Large intestine (tissue), 3 donors: ENCODE results near the gene TMEM185B. TPM values are rescaled to one million over a fixed set of nuclear protein-coding genes. Genes with fewer than 3 reads are reported as not detected.
"Not testable (repeated sequence)": the region's sequence is repeated elsewhere in the genome, so short reads cannot be mapped to it uniquely, and the experiment has no call there.

Experiments used
- DNase-seq, 2 donors: peaks; one replicate each; pipeline versions ENCODE4 v3.0.0 to v3.0.0-alpha.2; 2013
- H3K27ac ChIP-seq: one replicate; pipeline ENCODE4 v1.5.1; 2013; ENCODE audit warnings: low read length
- H3K27me3 ChIP-seq: 2 replicates; pipeline ENCODE4 v1.6.1; 2013; ENCODE audit warnings: low read length; ENCODE audit not compliant: control insufficient read depth, insufficient read depth
- H3K36me3 ChIP-seq: 2 replicates; pipeline ENCODE4 v1.6.1; 2013; ENCODE audit warnings: low read length; ENCODE audit not compliant: control insufficient read depth, insufficient read depth
- H3K4me1 ChIP-seq: one replicate; pipeline ENCODE4 v1.6.1; 2013; ENCODE audit warnings: low read length; ENCODE audit not compliant: control insufficient read depth, insufficient read depth
- H3K4me3 ChIP-seq: one replicate; pipeline ENCODE4 v1.5.1; 2013; ENCODE audit warnings: low read length
- H3K9me3 ChIP-seq: one replicate; pipeline ENCODE4 v1.6.1; 2013; ENCODE audit warnings: mild to moderate bottlenecking, low read depth, low read length, moderate library complexity; ENCODE audit not compliant: control insufficient read depth
- WGBS: methylation state at CpG from one replicate; pipeline ENCODE4 v1.1.5; 2013; ENCODE audit warnings: low lambda C conversion rate; ENCODE audit not compliant: insufficient coverage; 5-methylcytosine and 5-hydroxymethylcytosine counted together
- polyA plus RNA-seq: library from polyadenylated mRNA; unstranded; fragments of 120-200 nt; gene quantifications from one replicate; pipeline ENCODE4 v1.2.1, GENCODE V29; 2013

The TMEM185B gene
- polyA plus RNA-seq, 1 donor: 26.2 TPM

- no peaks in the 10 kb centered on the region for H3K36me3 ChIP-seq
- no peak overlapping the region for H3K4me3 ChIP-seq
- H3K27me3 ChIP-seq: no peaks in the 10 kb centered on the region
- peaks cover 69% of the 10 kb centered on the region for H3K4me1 ChIP-seq
- H3K27ac ChIP-seq: peak overlapping the region; percentile 81
- no CpG with 5 or more reads among the region's 3 CpGs for WGBS
- H3K9me3 ChIP-seq: peaks cover 4% of the 10 kb centered on the region
- peak in 1 of 2 donors; percentile 68 for DNase-seq
These were observed 20.0 kb upstream of the TMEM185B start for GRCh38 chr2:120243211-120243610.

- Histone ChIP-seq H3K27me3 (no peaks in the 10 kb centered on the region), H3K27ac (no peak overlapping the region), H3K4me3 (no peak overlapping the region), H3K36me3 (no peaks in the 10 kb centered on the region), H3K4me1 (peaks cover 66% of the 10 kb centered on the region), H3K9me3 (peaks cover 4% of the 10 kb centered on the region)
- WGBS: 83% methylated on average over 1 of the region's 6 CpGs
- DNase-seq: no peak
These were observed 18.5 kb upstream of the TMEM185B start for GRCh38 chr2:120241684-120242083.

GRCh38 chr2:120240901-120241429 is 17.8 kb upstream of the TMEM185B start:
- DNase-seq: no peak
- Histone ChIP-seq H3K27me3 (no peaks in the 10 kb centered on the region), H3K9me3 (peaks cover 4% of the 10 kb centered on the region), H3K36me3 (no peaks in the 10 kb centered on the region), H3K27ac (no peak overlapping the region), H3K4me3 (no peak overlapping the region), H3K4me1 (peaks cover 59% of the 10 kb centered on the region)
- no CpG with 5 or more reads among the region's 10 CpGs for WGBS

GRCh38 chr2:120239488-120240287 is 16.5 kb upstream of the TMEM185B start:
- peaks cover 4% of the 10 kb centered on the region for H3K9me3 ChIP-seq
- no peaks in the 10 kb centered on the region for H3K36me3 ChIP-seq
- no peak overlapping the region for H3K4me3 ChIP-seq
- DNase-seq: peak; percentile 82 to 87
- no peaks in the 10 kb centered on the region for H3K27me3 ChIP-seq
- WGBS: no CpG with 5 or more reads among the region's 22 CpGs
- H3K4me1 ChIP-seq: peaks cover 48% of the 10 kb centered on the region
- H3K27ac ChIP-seq: peak overlapping the region; percentile 99

GRCh38 chr2:120238728-120239487 is 15.7 kb upstream of the TMEM185B start:
- WGBS: no CpG with 5 or more reads among the region's 22 CpGs
- Histone ChIP-seq H3K27ac (peak overlapping the region; percentile 99), H3K4me3 (no peak overlapping the region), H3K9me3 (no peaks in the 10 kb centered on the region), H3K27me3 (no peaks in the 10 kb centered on the region), H3K4me1 (peaks cover 40% of the 10 kb centered on the region), H3K36me3 (no peaks in the 10 kb centered on the region)
- peak; percentile 93 to 96 for DNase-seq

GRCh38 chr2:120237491-120237902 is 14.3 kb upstream of the TMEM185B start:
- no CpG with 5 or more reads among the region's 10 CpGs for WGBS
- H3K27ac ChIP-seq: peak overlapping the region; percentile 6
- DNase-seq: no peak

GRCh38 chr2:120236791-120237190 is 13.6 kb upstream of the TMEM185B start:
- WGBS: no CpG with 5 or more reads among the region's 5 CpGs
- Histone ChIP-seq H3K4me1 (peaks cover 36% of the 10 kb centered on the region), H3K36me3 (no peaks in the 10 kb centered on the region), H3K4me3 (no peak overlapping the region), H3K27me3 (no peaks in the 10 kb centered on the region), H3K27ac (no peak overlapping the region), H3K9me3 (no peaks in the 10 kb centered on the region)
- no peak for DNase-seq

More at GRCh38 chr2:120237491-120237902, 14.3 kb upstream of the TMEM185B start:
- Histone ChIP-seq H3K36me3 (no peaks in the 10 kb centered on the region), H3K27me3 (no peaks in the 10 kb centered on the region), H3K9me3 (no peaks in the 10 kb centered on the region), H3K4me3 (no peak overlapping the region), H3K4me1 (peaks cover 32% of the 10 kb centered on the region)

GRCh38 chr2:120236316-120236715 is 13.1 kb upstream of the TMEM185B start:
- Histone ChIP-seq H3K27ac (no peak overlapping the region), H3K36me3 (no peaks in the 10 kb centered on the region), H3K4me1 (peaks cover 40% of the 10 kb centered on the region), H3K27me3 (no peaks in the 10 kb centered on the region), H3K9me3 (no peaks in the 10 kb centered on the region), H3K4me3 (no peak overlapping the region)
- no CpG with 5 or more reads among the region's 10 CpGs for WGBS
- DNase-seq: no peak

- WGBS: no CpG with 5 or more reads among the region's 6 CpGs
- Histone ChIP-seq H3K4me3 (no peak overlapping the region), H3K36me3 (no peaks in the 10 kb centered on the region), H3K9me3 (no peaks in the 10 kb centered on the region), H3K27me3 (no peaks in the 10 kb centered on the region), H3K27ac (no peak overlapping the region), H3K4me1 (peaks cover 47% of the 10 kb centered on the region)
- no peak for DNase-seq
These were observed 12.5 kb upstream of the TMEM185B start for GRCh38 chr2:120235681-120236080.

- not testable (repeated sequence) for H3K36me3 ChIP-seq, H3K27me3 ChIP-seq, H3K4me3 ChIP-seq, H3K9me3 ChIP-seq, DNase-seq, H3K27ac ChIP-seq
- H3K4me1 ChIP-seq: peaks cover 46% of the 10 kb centered on the region
- WGBS: no CpG with 5 or more reads among the region's 2 CpGs
These were observed 12.0 kb upstream of the TMEM185B start for GRCh38 chr2:120235158-120235557.
